GM18517 (cell line): ENCODE measurements around the gene PRM3.

ENCODE experiments used
- ATAC-seq: cut with Tn5 transposase; IDR thresholded peaks from one replicate; pipeline ENCODE4 v1.9.1; 2021; ENCODE audit warnings: mild to moderate bottlenecking, moderate library complexity; ENCODE audit not compliant: unreplicated experiment

PRM3 gene

GRCh38 chr16:11248133-11248532 lies 25.3 kb downstream of the PRM3 start:
- ATAC-seq: no peak

- no peak for ATAC-seq
Observed at GRCh38 chr16:11245988-11246387, 27.4 kb downstream of the PRM3 start.

- no peak for ATAC-seq
Observed at GRCh38 chr16:11245222-11245737, 28.1 kb downstream of the PRM3 start.

GRCh38 chr16:11242658-11243057 lies 30.8 kb downstream of the PRM3 start:
- ATAC-seq: no peak

- no peak for ATAC-seq
Observed at GRCh38 chr16:11241480-11242204, 31.8 kb downstream of the PRM3 start.

- no peak for ATAC-seq
Observed at GRCh38 chr16:11240636-11241473, 32.6 kb downstream of the PRM3 start.

GRCh38 chr16:11239644-11240632 lies 33.5 kb downstream of the PRM3 start:
- no peak for ATAC-seq

GRCh38 chr16:11238272-11239202 lies 34.9 kb downstream of the PRM3 start:
- no peak for ATAC-seq

GRCh38 chr16:11236461-11237254 lies 36.8 kb downstream of the PRM3 start:
- no peak for ATAC-seq

- no peak for ATAC-seq
Observed at GRCh38 chr16:11235703-11235991, 37.8 kb downstream of the PRM3 start.

- ATAC-seq: no peak
Observed at GRCh38 chr16:11234884-11235702, 38.3 kb downstream of the PRM3 start.

GRCh38 chr16:11233727-11234376 lies 39.6 kb downstream of the PRM3 start:
- no peak for ATAC-seq

- peak; percentile 59 for ATAC-seq
Observed at GRCh38 chr16:11232852-11233726, 40.3 kb downstream of the PRM3 start.

- ATAC-seq: no peak
Observed at GRCh38 chr16:11232302-11232851, 41.1 kb downstream of the PRM3 start.

- ATAC-seq: no peak
Observed at GRCh38 chr16:11231367-11231970, 42.0 kb downstream of the PRM3 start.

GRCh38 chr16:11229906-11230305 lies 43.5 kb downstream of the PRM3 start:
- ATAC-seq: no peak
